K562 (cell line): ENCODE results near the gene FLAD1. TPM values are rescaled to one million over a fixed set of nuclear protein-coding genes. Genes with fewer than 3 reads are reported as not detected.
A peak's percentile ranks its signal among the peaks of the same experiment; 100 is the strongest.

ENCODE experiments used
- BDP1 ChIP-seq: IDR thresholded peaks from 3 replicates; pipeline ENCODE4 v1.6.1; 2011; ENCODE audit not compliant: insufficient read length, insufficient read depth
- C11orf30 ChIP-seq: fragments of 450-650 bp; IDR thresholded peaks from 2 replicates; pipeline ENCODE4 v1.6.1; 2016; ENCODE audit warnings: low read depth, mild to moderate bottlenecking
- IFI16 ChIP-seq: fragments of 250-450 bp; sonication (Bioruptor Pico); IDR thresholded peaks from 2 replicates; pipeline ENCODE4 v2.1.2; 2022; ENCODE audit warnings: mild to moderate bottlenecking, inconsistent platforms
- NFE2L1 ChIP-seq: fragments of 450-650 bp; IDR thresholded peaks from 2 replicates; pipeline ENCODE4 v1.6.1; 2016; ENCODE audit warnings: missing genetic modification characterization, low read depth, mild to moderate bottlenecking, missing compliant biosample characterization, moderate library complexity, borderline replicate concordance
- POLR2H ChIP-seq: IDR thresholded peaks from 2 replicates; pipeline ENCODE4 v1.6.1; 2016; ENCODE audit warnings: missing genetic modification characterization, low read depth, mild to moderate bottlenecking, control low read depth, missing compliant biosample characterization, moderate library complexity
- RCOR1 ChIP-seq, 2 experiments: IDR thresholded peaks; 2 replicates each; pipeline ENCODE4 v1.6.1; 2012; ENCODE audit warnings: low read depth in 2 of 2, low read length in 2 of 2, borderline replicate concordance in 1 of 2, improper control_type of control experiment in 1 of 2
- ZNF253 ChIP-seq: fragments of 250-450 bp; sonication (Bioruptor Pico); conservative IDR thresholded peaks from 2 replicates; pipeline ENCODE4 v1.6.1; 2021; ENCODE audit warnings: mild to moderate bottlenecking
- polyA plus RNA-seq, 8 experiments: library from polyadenylated mRNA; depleted of rRNA in 4 of 8; stranded (reverse) in 5 of 8; unstranded in 3 of 8; fragments of >200 nt; fragmentation: Nextera tagmentation in 2 of 8; fragmentation: Illumina TruSeq in 1 of 8; extraction: Ambion mirVana in 2 of 8; extraction: Trizol in 1 of 8; gene quantifications; 2 replicates each; pipeline versions ENCODE4 v1.2.1 to v1.2.3, GENCODE V29; 2011 to 2014; ENCODE audit warnings: inconsistent platforms in 1 of 8, missing spikeins in 1 of 8
- total RNA-seq, 7 experiments: library from RNA; depleted of rRNA in 6 of 7; stranded (reverse); fragments of >200 nt in 6 of 7; fragmentation: Illumina TruSeq in 2 of 7; extraction: Trizol in 2 of 7; gene quantifications; 2 replicates each; pipeline versions ENCODE4 v1.2.1 to v1.2.3, GENCODE V29; 2011 to 2021; ENCODE audit warnings: low replicate concordance in 1 of 7
- TF ChIP-seq, protein P1 (sequence below): sonication (generic); formaldehyde crosslinking; IDR thresholded peaks from 2 replicates; pipeline ENCODE4 v1.8.1; 2023; ENCODE audit warnings: missing genetic modification reagents, mild to moderate bottlenecking, borderline replicate concordance
- TF ChIP-seq, protein P2 (sequence below): sonication (generic); formaldehyde crosslinking; IDR thresholded peaks from 2 replicates; pipeline ENCODE4 v1.8.0; 2022; ENCODE audit warnings: mild to moderate bottlenecking, missing genetic modification reagents
- TF ChIP-seq, protein P3 (sequence below): fragments of 200-800 bp; sonication (Bioruptor generic); IDR thresholded peaks from 2 replicates; pipeline ENCODE4 v1.6.1; 2016; ENCODE audit warnings: missing genetic modification characterization, missing compliant biosample characterization
- TF ChIP-seq, protein P4 (sequence below): fragments of 450-650 bp; IDR thresholded peaks from 2 replicates; pipeline ENCODE4 v1.6.1; 2018; ENCODE audit not compliant: partially characterized antibody

Gene FLAD1
- total and polyA plus RNA-seq, 9 of the 15 experiments (the other 6 are each of a cell fraction or from before 2014, with no cell fraction given), result 24.9 to 85.8 (median 67.0) TPM

DNA sequence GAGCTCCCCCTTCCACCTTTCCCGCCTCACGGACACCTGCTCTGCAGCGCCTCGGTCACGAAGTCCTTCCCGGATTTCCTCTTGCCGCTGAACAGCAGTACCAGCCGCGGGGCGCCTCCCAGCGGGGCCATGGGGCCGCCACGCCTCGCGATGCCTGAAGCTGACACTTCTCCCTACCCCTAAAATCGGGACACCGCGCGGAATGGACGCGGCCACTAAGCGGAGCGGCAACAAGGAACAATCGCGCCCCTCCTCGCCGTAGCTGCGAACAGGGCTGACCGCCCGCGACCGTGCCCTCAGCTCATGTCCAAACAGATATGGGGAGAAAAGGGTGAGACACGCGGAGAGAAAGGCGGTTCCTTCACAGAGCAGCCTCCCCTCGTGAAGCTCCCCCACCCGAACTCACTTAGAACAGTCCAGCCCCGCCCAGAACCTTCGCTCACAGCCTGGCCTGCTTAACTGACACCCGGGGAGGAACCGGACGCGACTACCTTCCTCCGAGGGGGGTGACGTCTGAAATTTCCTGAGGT, 46.5 kb upstream of the FLAD1 start, which contains the start of gene PMVK (continued):
- TF ChIP-seq, protein P1, sequence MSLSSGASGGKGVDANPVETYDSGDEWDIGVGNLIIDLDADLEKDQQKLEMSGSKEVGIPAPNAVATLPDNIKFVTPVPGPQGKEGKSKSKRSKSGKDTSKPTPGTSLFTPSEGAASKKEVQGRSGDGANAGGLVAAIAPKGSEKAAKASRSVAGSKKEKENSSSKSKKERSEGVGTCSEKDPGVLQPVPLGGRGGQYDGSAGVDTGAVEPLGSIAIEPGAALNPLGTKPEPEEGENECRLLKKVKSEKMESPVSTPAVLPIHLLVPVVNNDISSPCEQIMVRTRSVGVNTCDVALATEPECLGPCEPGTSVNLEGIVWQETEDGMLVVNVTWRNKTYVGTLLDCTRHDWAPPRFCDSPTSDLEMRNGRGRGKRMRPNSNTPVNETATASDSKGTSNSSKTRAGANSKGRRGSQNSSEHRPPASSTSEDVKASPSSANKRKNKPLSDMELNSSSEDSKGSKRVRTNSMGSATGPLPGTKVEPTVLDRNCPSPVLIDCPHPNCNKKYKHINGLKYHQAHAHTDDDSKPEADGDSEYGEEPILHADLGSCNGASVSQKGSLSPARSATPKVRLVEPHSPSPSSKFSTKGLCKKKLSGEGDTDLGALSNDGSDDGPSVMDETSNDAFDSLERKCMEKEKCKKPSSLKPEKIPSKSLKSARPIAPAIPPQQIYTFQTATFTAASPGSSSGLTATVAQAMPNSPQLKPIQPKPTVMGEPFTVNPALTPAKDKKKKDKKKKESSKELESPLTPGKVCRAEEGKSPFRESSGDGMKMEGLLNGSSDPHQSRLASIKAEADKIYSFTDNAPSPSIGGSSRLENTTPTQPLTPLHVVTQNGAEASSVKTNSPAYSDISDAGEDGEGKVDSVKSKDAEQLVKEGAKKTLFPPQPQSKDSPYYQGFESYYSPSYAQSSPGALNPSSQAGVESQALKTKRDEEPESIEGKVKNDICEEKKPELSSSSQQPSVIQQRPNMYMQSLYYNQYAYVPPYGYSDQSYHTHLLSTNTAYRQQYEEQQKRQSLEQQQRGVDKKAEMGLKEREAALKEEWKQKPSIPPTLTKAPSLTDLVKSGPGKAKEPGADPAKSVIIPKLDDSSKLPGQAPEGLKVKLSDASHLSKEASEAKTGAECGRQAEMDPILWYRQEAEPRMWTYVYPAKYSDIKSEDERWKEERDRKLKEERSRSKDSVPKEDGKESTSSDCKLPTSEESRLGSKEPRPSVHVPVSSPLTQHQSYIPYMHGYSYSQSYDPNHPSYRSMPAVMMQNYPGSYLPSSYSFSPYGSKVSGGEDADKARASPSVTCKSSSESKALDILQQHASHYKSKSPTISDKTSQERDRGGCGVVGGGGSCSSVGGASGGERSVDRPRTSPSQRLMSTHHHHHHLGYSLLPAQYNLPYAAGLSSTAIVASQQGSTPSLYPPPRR (CRISPR knock-in tag), result peak; percentile 64; the same call in 1 of the 2 replicates
- 0 out of 2 replicates have a peak, but pooled peaks have one; percentile 3 for TF ChIP-seq C11orf30
- TF ChIP-seq RCOR1 (IDR thresholded peaks at IDR 0.05; ENCODE audit: borderline replicate concordance in 1 of 2, low read depth in 2 of 2, low read length in 2 of 2), result peak; percentile 83 to 98
- TF ChIP-seq ZNF253, result no peak
- TF ChIP-seq, protein P2, sequence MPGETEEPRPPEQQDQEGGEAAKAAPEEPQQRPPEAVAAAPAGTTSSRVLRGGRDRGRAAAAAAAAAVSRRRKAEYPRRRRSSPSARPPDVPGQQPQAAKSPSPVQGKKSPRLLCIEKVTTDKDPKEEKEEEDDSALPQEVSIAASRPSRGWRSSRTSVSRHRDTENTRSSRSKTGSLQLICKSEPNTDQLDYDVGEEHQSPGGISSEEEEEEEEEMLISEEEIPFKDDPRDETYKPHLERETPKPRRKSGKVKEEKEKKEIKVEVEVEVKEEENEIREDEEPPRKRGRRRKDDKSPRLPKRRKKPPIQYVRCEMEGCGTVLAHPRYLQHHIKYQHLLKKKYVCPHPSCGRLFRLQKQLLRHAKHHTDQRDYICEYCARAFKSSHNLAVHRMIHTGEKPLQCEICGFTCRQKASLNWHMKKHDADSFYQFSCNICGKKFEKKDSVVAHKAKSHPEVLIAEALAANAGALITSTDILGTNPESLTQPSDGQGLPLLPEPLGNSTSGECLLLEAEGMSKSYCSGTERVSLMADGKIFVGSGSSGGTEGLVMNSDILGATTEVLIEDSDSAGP (CRISPR knock-in tag), result 0 out of 2 replicates have a peak, but pooled peaks have one; percentile 37
- TF ChIP-seq NFE2L1 (tag), result no peak
- TF ChIP-seq, protein P3, sequence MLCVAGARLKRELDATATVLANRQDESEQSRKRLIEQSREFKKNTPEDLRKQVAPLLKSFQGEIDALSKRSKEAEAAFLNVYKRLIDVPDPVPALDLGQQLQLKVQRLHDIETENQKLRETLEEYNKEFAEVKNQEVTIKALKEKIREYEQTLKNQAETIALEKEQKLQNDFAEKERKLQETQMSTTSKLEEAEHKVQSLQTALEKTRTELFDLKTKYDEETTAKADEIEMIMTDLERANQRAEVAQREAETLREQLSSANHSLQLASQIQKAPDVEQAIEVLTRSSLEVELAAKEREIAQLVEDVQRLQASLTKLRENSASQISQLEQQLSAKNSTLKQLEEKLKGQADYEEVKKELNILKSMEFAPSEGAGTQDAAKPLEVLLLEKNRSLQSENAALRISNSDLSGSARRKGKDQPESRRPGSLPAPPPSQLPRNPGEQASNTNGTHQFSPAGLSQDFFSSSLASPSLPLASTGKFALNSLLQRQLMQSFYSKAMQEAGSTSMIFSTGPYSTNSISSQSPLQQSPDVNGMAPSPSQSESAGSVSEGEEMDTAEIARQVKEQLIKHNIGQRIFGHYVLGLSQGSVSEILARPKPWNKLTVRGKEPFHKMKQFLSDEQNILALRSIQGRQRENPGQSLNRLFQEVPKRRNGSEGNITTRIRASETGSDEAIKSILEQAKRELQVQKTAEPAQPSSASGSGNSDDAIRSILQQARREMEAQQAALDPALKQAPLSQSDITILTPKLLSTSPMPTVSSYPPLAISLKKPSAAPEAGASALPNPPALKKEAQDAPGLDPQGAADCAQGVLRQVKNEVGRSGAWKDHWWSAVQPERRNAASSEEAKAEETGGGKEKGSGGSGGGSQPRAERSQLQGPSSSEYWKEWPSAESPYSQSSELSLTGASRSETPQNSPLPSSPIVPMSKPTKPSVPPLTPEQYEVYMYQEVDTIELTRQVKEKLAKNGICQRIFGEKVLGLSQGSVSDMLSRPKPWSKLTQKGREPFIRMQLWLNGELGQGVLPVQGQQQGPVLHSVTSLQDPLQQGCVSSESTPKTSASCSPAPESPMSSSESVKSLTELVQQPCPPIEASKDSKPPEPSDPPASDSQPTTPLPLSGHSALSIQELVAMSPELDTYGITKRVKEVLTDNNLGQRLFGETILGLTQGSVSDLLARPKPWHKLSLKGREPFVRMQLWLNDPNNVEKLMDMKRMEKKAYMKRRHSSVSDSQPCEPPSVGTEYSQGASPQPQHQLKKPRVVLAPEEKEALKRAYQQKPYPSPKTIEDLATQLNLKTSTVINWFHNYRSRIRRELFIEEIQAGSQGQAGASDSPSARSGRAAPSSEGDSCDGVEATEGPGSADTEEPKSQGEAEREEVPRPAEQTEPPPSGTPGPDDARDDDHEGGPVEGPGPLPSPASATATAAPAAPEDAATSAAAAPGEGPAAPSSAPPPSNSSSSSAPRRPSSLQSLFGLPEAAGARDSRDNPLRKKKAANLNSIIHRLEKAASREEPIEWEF (CRISPR knock-in tag), result no peak
- TF ChIP-seq POLR2H (tag), result no peak; the same call in 1 of the 2 replicates
- no peak for TF ChIP-seq IFI16 (CRISPR knock-in tag)
- TF ChIP-seq BDP1, result no peak
- TF ChIP-seq, protein P4, sequence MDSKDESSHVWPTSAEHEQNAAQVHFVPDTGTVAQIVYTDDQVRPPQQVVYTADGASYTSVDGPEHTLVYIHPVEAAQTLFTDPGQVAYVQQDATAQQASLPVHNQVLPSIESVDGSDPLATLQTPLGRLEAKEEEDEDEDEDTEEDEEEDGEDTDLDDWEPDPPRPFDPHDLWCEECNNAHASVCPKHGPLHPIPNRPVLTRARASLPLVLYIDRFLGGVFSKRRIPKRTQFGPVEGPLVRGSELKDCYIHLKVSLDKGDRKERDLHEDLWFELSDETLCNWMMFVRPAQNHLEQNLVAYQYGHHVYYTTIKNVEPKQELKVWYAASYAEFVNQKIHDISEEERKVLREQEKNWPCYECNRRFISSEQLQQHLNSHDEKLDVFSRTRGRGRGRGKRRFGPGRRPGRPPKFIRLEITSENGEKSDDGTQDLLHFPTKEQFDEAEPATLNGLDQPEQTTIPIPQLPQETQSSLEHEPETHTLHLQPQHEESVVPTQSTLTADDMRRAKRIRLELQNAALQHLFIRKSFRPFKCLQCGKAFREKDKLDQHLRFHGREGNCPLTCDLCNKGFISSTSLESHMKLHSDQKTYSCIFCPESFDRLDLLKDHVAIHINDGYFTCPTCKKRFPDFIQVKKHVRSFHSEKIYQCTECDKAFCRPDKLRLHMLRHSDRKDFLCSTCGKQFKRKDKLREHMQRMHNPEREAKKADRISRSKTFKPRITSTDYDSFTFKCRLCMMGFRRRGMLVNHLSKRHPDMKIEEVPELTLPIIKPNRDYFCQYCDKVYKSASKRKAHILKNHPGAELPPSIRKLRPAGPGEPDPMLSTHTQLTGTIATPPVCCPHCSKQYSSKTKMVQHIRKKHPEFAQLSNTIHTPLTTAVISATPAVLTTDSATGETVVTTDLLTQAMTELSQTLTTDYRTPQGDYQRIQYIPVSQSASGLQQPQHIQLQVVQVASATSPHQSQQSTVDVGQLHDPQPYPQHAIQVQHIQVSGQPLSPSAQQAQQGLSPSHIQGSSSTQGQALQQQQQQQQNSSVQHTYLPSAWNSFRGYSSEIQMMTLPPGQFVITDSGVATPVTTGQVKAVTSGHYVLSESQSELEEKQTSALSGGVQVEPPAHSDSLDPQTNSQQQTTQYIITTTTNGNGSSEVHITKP, result peak; percentile 100
